ENCODE measurements around the gene PRM2. TPM values are rescaled to one million over a fixed set of nuclear protein-coding genes. Genes with fewer than 3 reads are reported as not detected.

Gene PRM2
- total and polyA plus RNA-seq, 2 experiments from 2014 or later: not detected

GRCh38 chr16:11257131-11257938 lies 18.9 kb downstream of the PRM2 start (continued):
- no peak for TF ChIP-seq ZNF462 (CRISPR knock-in tag; IDR thresholded peaks at IDR 0.05)

DNA sequence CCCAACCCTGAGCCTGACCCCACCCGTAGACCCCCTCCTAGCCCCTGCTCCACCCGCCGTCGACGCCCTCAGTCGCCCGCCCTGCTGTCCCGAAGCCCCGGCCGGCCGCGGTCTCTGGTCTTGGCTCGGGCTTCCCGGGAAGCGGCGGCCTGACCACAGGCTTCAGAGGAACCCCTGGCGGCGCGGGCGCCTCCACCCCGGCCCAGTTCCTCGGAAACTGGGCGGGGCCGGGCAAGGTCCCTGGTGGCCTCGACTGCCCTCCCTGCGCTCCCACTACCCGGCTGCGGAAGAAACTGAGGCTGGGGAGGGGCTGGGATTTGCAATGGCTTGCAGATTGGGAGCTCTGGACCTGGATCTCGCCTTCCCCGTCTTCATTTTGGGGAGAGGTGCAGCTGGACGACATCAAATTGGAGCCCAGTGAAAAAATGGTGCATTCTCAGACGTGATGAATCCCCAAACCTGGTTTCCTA lies 19.6 kb downstream of the PRM2 start:
- Mint-ChIP-seq H3K27me3 (ENCODE audit: insufficient read depth, low read depth, poor library complexity) (peaks cover 22% of the 10 kb centered on the region), H3K36me3 (ENCODE audit: low read depth) (peaks cover 27% of the 10 kb centered on the region), H3K9me3 (no peaks in the 10 kb centered on the region; the same call in 2 of the 3 replicates), H3K4me1 (peaks cover 33% of the 10 kb centered on the region), H3K4me3 (peak overlapping the region; percentile 87), H3K27ac (no peak overlapping the region)
- peak overlapping the region; percentile 89 for H3K4me3 ChIP-seq
- H3K9me2 ChIP-seq (ENCODE audit: insufficient read depth): no peaks in the 10 kb centered on the region
- ATAC-seq (peak; percentile 24), DNase-seq (ENCODE audit: low spot score) (peak; percentile 71)
- H3K79me2 ChIP-seq (replicated peaks; ENCODE audit: insufficient read depth): peaks cover 33% of the 10 kb centered on the region
- H3K4me1 ChIP-seq (ENCODE audit: insufficient read depth): peaks cover 26% of the 10 kb centered on the region
- peaks cover 39% of the 10 kb centered on the region for H3F3A ChIP-seq (replicated peaks; ENCODE audit: low read depth)
- no peak for TF ChIP-seq JUNB (IDR thresholded peaks at IDR 0.05; ENCODE audit: unreplicated experiment)
- peak; percentile 9; the same call in 1 of the 2 replicates for TF ChIP-seq POLR2AphosphoS5 (IDR thresholded peaks at IDR 0.05; ENCODE audit: low read depth)
- H3K27me3 ChIP-seq (ENCODE audit: insufficient read depth): no peaks in the 10 kb centered on the region
- H3K36me3 ChIP-seq (ENCODE audit: insufficient read depth): peaks cover 21% of the 10 kb centered on the region
- peaks cover 21% of the 10 kb centered on the region for H4K20me1 ChIP-seq (replicated peaks; ENCODE audit: insufficient read depth)
- H3K4me2 ChIP-seq: peak overlapping the region; percentile 98
- H3K27ac ChIP-seq (ENCODE audit: low read depth): peak overlapping the region; percentile 84
- H2AFZ ChIP-seq: peak overlapping the region; percentile 91; the same call in 1 of the 2 replicates
